COLO668 (cell line): ENCODE results near the gene NEMP2.

Source experiments
- DNase-seq: peaks from one replicate; lab custom pipeline; 2025; ENCODE audit not compliant: unreplicated experiment; lab: John Stamatoyannopoulos, UW

Gene NEMP2

GRCh38 chr2:190561094-190561493 is 26.6 kb upstream of the NEMP2 start:
- DNase-seq = no peak

GRCh38 chr2:190554357-190555006 is 20.0 kb upstream of the NEMP2 start:
- DNase-seq = no peak

- no peak for DNase-seq
Measured at GRCh38 chr2:190553254-190553653, 18.7 kb upstream of the NEMP2 start.

GRCh38 chr2:190551928-190552327 is 17.4 kb upstream of the NEMP2 start:
- no peak for DNase-seq

- DNase-seq = no peak
Measured at GRCh38 chr2:190550137-190550536, 15.6 kb upstream of the NEMP2 start.

- DNase-seq = no peak
Measured at GRCh38 chr2:190547886-190548285, 13.4 kb upstream of the NEMP2 start.

- DNase-seq = no peak
Measured at GRCh38 chr2:190546734-190547133, 12.2 kb upstream of the NEMP2 start.

GRCh38 chr2:190545555-190546385 is 11.2 kb upstream of the NEMP2 start:
- no peak for DNase-seq

- DNase-seq = no peak
Measured at GRCh38 chr2:190545093-190545492, 10.6 kb upstream of the NEMP2 start.

GRCh38 chr2:190540048-190540447 is 5.5 kb upstream of the NEMP2 start:
- no peak for DNase-seq

- no peak for DNase-seq
Measured at GRCh38 chr2:190538201-190538600, 3.7 kb upstream of the NEMP2 start.

- no peak for DNase-seq
Measured at GRCh38 chr2:190537765-190538164, 3.2 kb upstream of the NEMP2 start.

GRCh38 chr2:190535586-190535985 is 1.1 kb upstream of the NEMP2 start:
- no peak for DNase-seq

- DNase-seq = no peak
Measured at GRCh38 chr2:190535121-190535439, 558 bp upstream of the NEMP2 start.

GRCh38 chr2:190533968-190534309 is 583 bp downstream of the NEMP2 start:
- DNase-seq = no peak

- DNase-seq = no peak
Measured at GRCh38 chr2:190533175-190533967, 1.2 kb downstream of the NEMP2 start.

- no peak for DNase-seq
Measured at GRCh38 chr2:190532581-190532980, 1.9 kb downstream of the NEMP2 start.

- DNase-seq = no peak
Measured at GRCh38 chr2:190530248-190530900, 4.1 kb downstream of the NEMP2 start.

GRCh38 chr2:190529486-190530247 is 4.9 kb downstream of the NEMP2 start:
- no peak for DNase-seq

GRCh38 chr2:190528521-190529001 is 6.0 kb downstream of the NEMP2 start:
- no peak for DNase-seq

- DNase-seq = no peak
Measured at GRCh38 chr2:190527918-190528317, 6.6 kb downstream of the NEMP2 start.
